GM12878 (cell line): ENCODE data around the gene INPP4B. TPM values are rescaled to one million over a fixed set of nuclear protein-coding genes. Genes with fewer than 3 reads are reported as not detected.

Source experiments
- ATAC-seq: fragments of 200-7000 bp; cut with Tn5 transposase; 3 replicates; pipeline ENCODE4 v1.9.1; 2020; ENCODE audit warnings: mild to moderate bottlenecking, moderate library complexity
- BruUV-seq: library from RNA; stranded (reverse); fragments of 400-500 nt; replicated peaks from 2 replicates; lab custom pipeline; 2021; lab: Mats Ljungman, UMichigan
- CTCF ChIA-PET: fragments of 300-600 bp; sonication (Branson Sonifier 250); formaldehyde crosslinking; extraction: SDS; loops from one replicate; lab custom pipeline; 2021; ENCODE audit warnings: inconsistent platforms; lab: Yijun Ruan, JAX
- POLR2A ChIA-PET: fragments of 350-600 bp; formaldehyde crosslinking; extraction: SDS; loops from one replicate; lab custom pipeline; 2021; ENCODE audit warnings: inconsistent platforms; lab: Charles Lee
- RAD21 ChIA-PET: fragments of 300-600 bp; sonication (Branson Sonifier 250); formaldehyde crosslinking; loops from one replicate; lab custom pipeline; 2023; ENCODE audit warnings: antibody characterized with exemption; ENCODE audit not compliant: unreplicated experiment; lab: Charles Lee
- SMC1A ChIA-PET: fragments of 300-600 bp; sonication (Branson Sonifier 250); formaldehyde crosslinking; loops from one replicate; lab custom pipeline; 2023; ENCODE audit not compliant: unreplicated experiment, uncharacterized antibody; lab: Charles Lee
- DNase-seq: peaks from one replicate; pipeline ENCODE4 v3.0.0-alpha.2; 2011; ENCODE audit warnings: low read depth, low spot score
- FAIRE-seq: peaks from 3 replicates; lab custom pipeline; 2011; peaks lifted over from hg19 to GRCh38; lab: Jason Lieb, UNC
- H2AFZ ChIP-seq: 2 replicates; pipeline ENCODE4 v1.6.0; 2011; ENCODE audit warnings: low read depth, low read length, control low read depth; ENCODE audit not compliant: control insufficient read depth
- H3K27ac ChIP-seq: 2 replicates; pipeline ENCODE4 v1.5.1; 2011; ENCODE audit warnings: control low read depth; ENCODE audit not compliant: control insufficient read depth, insufficient read depth
- H3K27me3 ChIP-seq, 2 experiments: replicated peaks in 1 of 2; 2 replicates each; pipeline versions ENCODE4 v1.6.0 to v1.6.1; 2011; ENCODE audit warnings: low read length in 1 of 2; ENCODE audit not compliant: control insufficient read depth in 2 of 2, insufficient read depth in 2 of 2
- H3K36me3 ChIP-seq, 2 experiments: 2 replicates each; pipeline ENCODE4 v1.5.1; 2011; ENCODE audit warnings: low read length in 1 of 2; ENCODE audit not compliant: control insufficient read depth in 2 of 2, insufficient read depth in 2 of 2
- H3K4me1 ChIP-seq: 2 replicates; pipeline ENCODE4 v1.6.1; 2011; ENCODE audit warnings: mild to moderate bottlenecking, low read length, moderate library complexity, mixed read lengths; ENCODE audit not compliant: control insufficient read depth, insufficient read depth
- H3K4me2 ChIP-seq: 2 replicates; pipeline ENCODE4 v1.6.0; 2011; ENCODE audit warnings: control low read depth; ENCODE audit not compliant: control insufficient read depth, insufficient read depth
- H3K4me3 ChIP-seq: fragments of 200-600 bp; sonication (generic); 2 replicates; pipeline ENCODE4 v1.5.1; 2016
- H3K79me2 ChIP-seq: 2 replicates; pipeline ENCODE4 v1.6.0; 2011; ENCODE audit warnings: low read length; ENCODE audit not compliant: control insufficient read depth, insufficient read depth
- H3K9ac ChIP-seq: 2 replicates; pipeline ENCODE4 v1.8.0; 2011; ENCODE audit warnings: low read length, control low read depth, mixed read lengths; ENCODE audit not compliant: control insufficient read depth, insufficient read depth
- H3K9me3 ChIP-seq: replicated peaks from 3 replicates; pipeline ENCODE4 v1.5.1; 2011; ENCODE audit warnings: mild to moderate bottlenecking, low read length; ENCODE audit not compliant: control insufficient read depth, insufficient read depth
- H4K20me1 ChIP-seq: 2 replicates; pipeline ENCODE4 v1.6.0; 2011; ENCODE audit not compliant: control insufficient read depth, insufficient read depth
- EED ChIP-seq: sonication (generic); IDR thresholded peaks from 2 replicates; pipeline ENCODE4 v1.6.1; 2016; ENCODE audit warnings: antibody characterized with exemption, low read depth
- EGR1 ChIP-seq, 2 experiments: IDR thresholded peaks; 1 replicate in 1 of 2; 2 replicates in 1 of 2; pipeline ENCODE4 v1.6.1; 2011 to 2012; ENCODE audit warnings: low read depth in 2 of 2, low read length in 2 of 2, borderline replicate concordance in 1 of 2, mild to moderate bottlenecking in 1 of 2, moderate library complexity in 1 of 2
- FOS ChIP-seq: IDR thresholded peaks from 3 replicates; pipeline ENCODE4 v1.6.1; 2011; ENCODE audit warnings: borderline replicate concordance; ENCODE audit not compliant: insufficient read length; ENCODE audit errors: extremely low read depth
- MYC ChIP-seq: IDR thresholded peaks from 2 replicates; pipeline ENCODE4 v1.6.1; 2011; ENCODE audit warnings: mild to moderate bottlenecking, low read length, moderate library complexity, inconsistent platforms; ENCODE audit not compliant: insufficient read depth, insufficient replicate concordance, insufficient read length, severe bottlenecking
- NFXL1 ChIP-seq: fragments of 450-650 bp; IDR thresholded peaks from 2 replicates; pipeline ENCODE4 v1.6.1; 2017; ENCODE audit warnings: antibody characterized with exemption, mild to moderate bottlenecking, borderline replicate concordance
- NR2C2 ChIP-seq: IDR thresholded peaks from 2 replicates; pipeline ENCODE4 v1.6.1; 2011; ENCODE audit warnings: borderline replicate concordance, low read depth; ENCODE audit not compliant: control insufficient read depth, insufficient read length
- SMAD5 ChIP-seq: IDR thresholded peaks from 2 replicates; pipeline ENCODE4 v1.6.1; 2016; ENCODE audit warnings: antibody characterized with exemption, low read depth
- SP1 ChIP-seq: IDR thresholded peaks from one replicate; pipeline ENCODE4 v1.6.1; 2011; ENCODE audit warnings: low read depth, low read length
- WGBS: methylation state at CpG from one replicate; pipeline ENCODE4 v1.1.6; 2016; ENCODE audit warnings: low lambda C conversion rate; ENCODE audit not compliant: insufficient replicate concordance, insufficient coverage; ENCODE audit errors: missing lambda C conversion rate; 5-methylcytosine and 5-hydroxymethylcytosine counted together
- in situ Hi-C: fragments of 300-500 bp; cut with MboI; formaldehyde crosslinking; loops from 9 replicates; pipeline ENCODE4 v1.14.3; 2018; ENCODE audit warnings: mixed read lengths
- intact Hi-C: fragments of 100-400 bp; cut with micrococcal nuclease; formaldehyde crosslinking; loops from one replicate; pipeline ENCODE4 v1.14.2; 2022; ENCODE audit not compliant: unreplicated experiment
- polyA plus RNA-seq, 11 experiments: library from polyadenylated mRNA; depleted of rRNA in 4 of 11; unstranded in 6 of 11; stranded (reverse) in 5 of 11; fragments of >200 nt; fragmentation: Nextera tagmentation in 4 of 11; fragmentation: Illumina TruSeq in 1 of 11; extraction: Ambion mirVana in 4 of 11; extraction: Trizol in 1 of 11; gene quantifications; 1 replicate in 1 of 11; 2 replicates in 10 of 11; pipeline versions ENCODE4 v1.2.1 to v1.2.3, GENCODE V29; 2011 to 2016; ENCODE audit warnings: inconsistent platforms in 2 of 11, missing spikeins in 2 of 11, low read depth in 1 of 11
- total RNA-seq, 4 experiments: library from RNA; depleted of rRNA in 3 of 4; stranded (reverse); fragments of >200 nt in 3 of 4; fragmentation: Illumina TruSeq in 1 of 4; extraction: Trizol in 1 of 4; gene quantifications; 2 replicates each; pipeline versions ENCODE4 v1.2.1 to v1.2.3, GENCODE V29; 2013 to 2021
- TF ChIP-seq, protein P1 (sequence below): fragments of 450-650 bp; IDR thresholded peaks from 2 replicates; pipeline ENCODE4 v1.6.1; 2014; ENCODE audit warnings: mild to moderate bottlenecking
- TF ChIP-seq, protein P2 (sequence below): IDR thresholded peaks from 2 replicates; pipeline ENCODE4 v1.6.1; 2012; ENCODE audit warnings: low read length, inconsistent platforms
- TF ChIP-seq, protein P3 (sequence below): fragments of 450-650 bp; formaldehyde crosslinking; IDR thresholded peaks from 2 replicates; pipeline ENCODE4 v1.4.0; 2020; ENCODE audit warnings: mild to moderate bottlenecking, moderate library complexity

The INPP4B gene
- total and polyA plus RNA-seq, 10 of the 15 experiments (the other 5 are each of a cell fraction or from before 2014, with no cell fraction given): 0.53 to 11.2 (median 0.95) TPM

DNA sequence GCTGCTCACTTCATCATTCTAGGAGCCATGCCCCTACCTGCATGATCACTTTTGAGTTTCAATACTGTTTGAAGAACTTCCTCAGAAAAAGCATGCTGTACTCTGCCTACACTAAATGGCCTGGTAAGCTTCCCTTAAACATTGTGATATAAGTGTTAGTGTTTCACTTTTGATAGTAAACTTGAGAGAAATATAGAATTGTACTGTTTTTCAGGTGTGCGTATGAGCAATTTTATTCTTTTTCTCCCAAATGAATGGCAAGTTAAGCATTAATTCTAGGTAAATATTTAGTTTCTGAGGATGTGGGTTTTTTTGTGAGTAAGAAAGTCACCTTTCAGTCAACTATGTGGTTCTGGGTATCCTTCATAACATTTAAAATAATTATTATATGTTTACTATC lies 725.2 kb downstream of the INPP4B start:
- TF ChIP-seq EGR1 (IDR thresholded peaks at IDR 0.05; ENCODE audit: borderline replicate concordance in 1 of 2, low read depth in 2 of 2, low read length in 2 of 2) (no peak), MYC (no peak), NR2C2 (no peak), SP1 (no peak), NFXL1 (no peak), FOS (no peak), SMAD5 (no peak), EED (no peak)
- TF ChIP-seq, protein P1, sequence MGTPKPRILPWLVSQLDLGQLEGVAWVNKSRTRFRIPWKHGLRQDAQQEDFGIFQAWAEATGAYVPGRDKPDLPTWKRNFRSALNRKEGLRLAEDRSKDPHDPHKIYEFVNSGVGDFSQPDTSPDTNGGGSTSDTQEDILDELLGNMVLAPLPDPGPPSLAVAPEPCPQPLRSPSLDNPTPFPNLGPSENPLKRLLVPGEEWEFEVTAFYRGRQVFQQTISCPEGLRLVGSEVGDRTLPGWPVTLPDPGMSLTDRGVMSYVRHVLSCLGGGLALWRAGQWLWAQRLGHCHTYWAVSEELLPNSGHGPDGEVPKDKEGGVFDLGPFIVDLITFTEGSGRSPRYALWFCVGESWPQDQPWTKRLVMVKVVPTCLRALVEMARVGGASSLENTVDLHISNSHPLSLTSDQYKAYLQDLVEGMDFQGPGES: no peak
- TF ChIP-seq, protein P2, sequence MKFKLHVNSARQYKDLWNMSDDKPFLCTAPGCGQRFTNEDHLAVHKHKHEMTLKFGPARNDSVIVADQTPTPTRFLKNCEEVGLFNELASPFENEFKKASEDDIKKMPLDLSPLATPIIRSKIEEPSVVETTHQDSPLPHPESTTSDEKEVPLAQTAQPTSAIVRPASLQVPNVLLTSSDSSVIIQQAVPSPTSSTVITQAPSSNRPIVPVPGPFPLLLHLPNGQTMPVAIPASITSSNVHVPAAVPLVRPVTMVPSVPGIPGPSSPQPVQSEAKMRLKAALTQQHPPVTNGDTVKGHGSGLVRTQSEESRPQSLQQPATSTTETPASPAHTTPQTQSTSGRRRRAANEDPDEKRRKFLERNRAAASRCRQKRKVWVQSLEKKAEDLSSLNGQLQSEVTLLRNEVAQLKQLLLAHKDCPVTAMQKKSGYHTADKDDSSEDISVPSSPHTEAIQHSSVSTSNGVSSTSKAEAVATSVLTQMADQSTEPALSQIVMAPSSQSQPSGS: no peak
- TF ChIP-seq, protein P3, sequence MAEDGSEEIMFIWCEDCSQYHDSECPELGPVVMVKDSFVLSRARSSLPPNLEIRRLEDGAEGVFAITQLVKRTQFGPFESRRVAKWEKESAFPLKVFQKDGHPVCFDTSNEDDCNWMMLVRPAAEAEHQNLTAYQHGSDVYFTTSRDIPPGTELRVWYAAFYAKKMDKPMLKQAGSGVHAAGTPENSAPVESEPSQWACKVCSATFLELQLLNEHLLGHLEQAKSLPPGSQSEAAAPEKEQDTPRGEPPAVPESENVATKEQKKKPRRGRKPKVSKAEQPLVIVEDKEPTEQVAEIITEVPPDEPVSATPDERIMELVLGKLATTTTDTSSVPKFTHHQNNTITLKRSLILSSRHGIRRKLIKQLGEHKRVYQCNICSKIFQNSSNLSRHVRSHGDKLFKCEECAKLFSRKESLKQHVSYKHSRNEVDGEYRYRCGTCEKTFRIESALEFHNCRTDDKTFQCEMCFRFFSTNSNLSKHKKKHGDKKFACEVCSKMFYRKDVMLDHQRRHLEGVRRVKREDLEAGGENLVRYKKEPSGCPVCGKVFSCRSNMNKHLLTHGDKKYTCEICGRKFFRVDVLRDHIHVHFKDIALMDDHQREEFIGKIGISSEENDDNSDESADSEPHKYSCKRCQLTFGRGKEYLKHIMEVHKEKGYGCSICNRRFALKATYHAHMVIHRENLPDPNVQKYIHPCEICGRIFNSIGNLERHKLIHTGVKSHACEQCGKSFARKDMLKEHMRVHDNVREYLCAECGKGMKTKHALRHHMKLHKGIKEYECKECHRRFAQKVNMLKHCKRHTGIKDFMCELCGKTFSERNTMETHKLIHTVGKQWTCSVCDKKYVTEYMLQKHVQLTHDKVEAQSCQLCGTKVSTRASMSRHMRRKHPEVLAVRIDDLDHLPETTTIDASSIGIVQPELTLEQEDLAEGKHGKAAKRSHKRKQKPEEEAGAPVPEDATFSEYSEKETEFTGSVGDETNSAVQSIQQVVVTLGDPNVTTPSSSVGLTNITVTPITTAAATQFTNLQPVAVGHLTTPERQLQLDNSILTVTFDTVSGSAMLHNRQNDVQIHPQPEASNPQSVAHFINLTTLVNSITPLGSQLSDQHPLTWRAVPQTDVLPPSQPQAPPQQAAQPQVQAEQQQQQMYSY (CRISPR knock-in tag): no peak
- H4K20me1 ChIP-seq: no peaks in the 10 kb centered on the region
- H3K4me1 ChIP-seq: no peaks in the 10 kb centered on the region
- no peaks in the 10 kb centered on the region for H3K36me3 ChIP-seq
- in situ Hi-C loops: loop anchor here (10.0 kb wide), 1 partner anchor 816 kb away; no protein-coding TSS in a partner anchor
- no peaks in the 10 kb centered on the region for H3K27me3 ChIP-seq
- BruUV-seq: no TSS peak
- H3K4me2 ChIP-seq: no peak overlapping the region
- RAD21 ChIA-PET: interaction anchor here (1.3 kb wide), 1 partner anchor 775 kb away, joined by 3 read pairs; no protein-coding TSS in a partner anchor
- no peaks in the 10 kb centered on the region for H3K9me3 ChIP-seq
- ATAC-seq (peak; percentile 52), FAIRE-seq (no peak), DNase-seq (no peak)
- no peak overlapping the region for H3K9ac ChIP-seq
- no peak overlapping the region for H2AFZ ChIP-seq
- CTCF ChIA-PET: interaction anchor here (0.9 kb wide), 1 partner anchor 21 kb away, joined by 3 read pairs; no protein-coding TSS in a partner anchor
- no peak overlapping the region for H3K4me3 ChIP-seq
- SMC1A ChIA-PET: no interaction called here
- no peaks in the 10 kb centered on the region for H3K79me2 ChIP-seq
- H3K27ac ChIP-seq: no peak overlapping the region
- intact Hi-C loops: loop anchor here (10.0 kb wide), 3 partner anchors 444 to 966 kb away; no protein-coding TSS in a partner anchor
- 75% methylated on average over 1 of the region's 1 CpG for WGBS
- POLR2A ChIA-PET: no interaction called here
